Measurements from ENCODE around the gene RHBDL1. TPM values are rescaled to one million over a fixed set of nuclear protein-coding genes. Genes with fewer than 3 reads are reported as not detected.

RHBDL1 gene
- total and polyA plus RNA-seq, 2 donors (not counting 3 experiments of a cell fraction or from before 2014, with no cell fraction given): 1.1 to 1.8 TPM

DNA sequence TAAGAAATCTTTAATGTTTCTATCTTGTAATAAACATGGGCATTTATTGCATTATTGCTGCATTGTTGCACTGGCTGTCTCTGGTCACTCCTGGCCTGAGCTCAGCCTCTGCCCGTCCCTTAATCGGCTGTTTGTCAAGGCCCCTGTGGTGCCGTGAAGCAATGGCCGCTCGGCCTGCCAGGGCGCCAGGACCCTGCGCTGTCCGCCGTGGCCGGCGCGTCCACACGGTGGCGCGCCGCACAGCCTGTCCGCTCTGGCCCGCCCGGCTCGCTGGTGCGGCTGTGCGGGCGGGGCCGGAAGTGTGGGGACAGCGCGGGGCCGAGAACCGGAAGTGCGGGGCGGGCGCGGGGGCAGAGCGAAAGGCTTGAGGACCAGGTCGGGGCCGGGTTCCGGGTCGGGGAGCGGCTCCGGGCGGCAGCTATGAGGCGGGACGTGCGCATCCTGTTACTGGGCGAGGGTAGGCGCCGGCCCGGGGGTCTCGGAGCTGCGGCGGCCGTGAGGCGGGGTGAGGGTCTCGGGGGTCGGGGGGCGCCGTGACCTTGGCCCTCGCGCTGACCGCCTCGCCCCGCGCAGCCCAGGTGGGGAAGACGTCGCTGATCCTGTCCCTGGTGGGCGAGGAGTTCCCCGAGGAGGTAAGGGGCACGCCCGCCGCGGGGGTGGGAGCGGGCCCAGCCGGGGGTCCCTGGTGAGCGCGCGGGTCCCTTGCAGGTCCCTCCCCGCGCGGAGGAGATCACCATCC is 7.5 kb upstream of the RHBDL1 start, which contains the start of gene RHOT2:
Gene RHOT2, plus strand, starts transcription at position 353 of the 739 bp plus-strand sequence. Its CDS starts 68 bp downstream, at position 421.
- dilution Hi-C loops (cut with MboI; ENCODE audit: extremely low pct_ligation_motif_present, low sequenced_read_pairs) (no loop called here), intact Hi-C loops (cut with micrococcal nuclease) (loop anchor here (1.0 kb wide), 2 partner anchors 11 to 79 kb away; no protein-coding TSS in a partner anchor)
- Histone ChIP-seq H4K20me1 (replicated peaks; ENCODE audit: control insufficient read depth, extremely low read depth, insufficient read depth, low read length) (no peaks in the 10 kb centered on the region), H3K4me3 (replicated peaks in 1 of 3; ENCODE audit: insufficient read depth in 1 of 3, low read depth in 1 of 3, low read length in 3 of 3) (peak within 1 kb of the TSS; percentile 65 to 80 (median 79)), H3K27ac (ENCODE audit: insufficient read depth, low read depth, low read length) (peak within 1 kb of the TSS; percentile 48), H3K79me2 (ENCODE audit: control insufficient read depth, insufficient read depth, low read length) (peaks cover 18% of the 10 kb centered on the region), H3K4me1 (ENCODE audit: control insufficient read depth, extremely low read depth, insufficient read depth, low read length) (no peaks in the 10 kb centered on the region), H3K4me2 (ENCODE audit: insufficient read depth, low read length) (peak within 1 kb of the TSS; percentile 59), H2AFZ (ENCODE audit: low read depth, low read length) (peak within 1 kb of the TSS; percentile 79), H3K9me1 (replicated peaks; ENCODE audit: control insufficient read depth, extremely low read depth, insufficient read depth, low read length) (no peaks in the 10 kb centered on the region), H3K9ac (replicated peaks; ENCODE audit: extremely low read depth, insufficient read depth, low read length) (peak within 1 kb of the TSS; percentile 81), H3K36me3 (ENCODE audit: control insufficient read depth in 2 of 2, extremely low read depth in 1 of 2, insufficient read depth in 2 of 2, low read length in 2 of 2) (peaks cover 5 to 29% of the 10 kb centered on the region in 2 experiments), H3K9me3 (replicated peaks; ENCODE audit: control insufficient read depth, insufficient read depth, low read length) (no peaks in the 10 kb centered on the region), H3K27me3 (ENCODE audit: control insufficient read depth in 2 of 2, insufficient read depth in 2 of 2, low read length in 2 of 2) (no peaks in the 10 kb centered on the region)
- POLR2A ChIA-PET: no interaction called here
- DNase-seq (ENCODE audit: low read depth, low spot score): peak; percentile 86
- TF ChIP-seq, protein P1, sequence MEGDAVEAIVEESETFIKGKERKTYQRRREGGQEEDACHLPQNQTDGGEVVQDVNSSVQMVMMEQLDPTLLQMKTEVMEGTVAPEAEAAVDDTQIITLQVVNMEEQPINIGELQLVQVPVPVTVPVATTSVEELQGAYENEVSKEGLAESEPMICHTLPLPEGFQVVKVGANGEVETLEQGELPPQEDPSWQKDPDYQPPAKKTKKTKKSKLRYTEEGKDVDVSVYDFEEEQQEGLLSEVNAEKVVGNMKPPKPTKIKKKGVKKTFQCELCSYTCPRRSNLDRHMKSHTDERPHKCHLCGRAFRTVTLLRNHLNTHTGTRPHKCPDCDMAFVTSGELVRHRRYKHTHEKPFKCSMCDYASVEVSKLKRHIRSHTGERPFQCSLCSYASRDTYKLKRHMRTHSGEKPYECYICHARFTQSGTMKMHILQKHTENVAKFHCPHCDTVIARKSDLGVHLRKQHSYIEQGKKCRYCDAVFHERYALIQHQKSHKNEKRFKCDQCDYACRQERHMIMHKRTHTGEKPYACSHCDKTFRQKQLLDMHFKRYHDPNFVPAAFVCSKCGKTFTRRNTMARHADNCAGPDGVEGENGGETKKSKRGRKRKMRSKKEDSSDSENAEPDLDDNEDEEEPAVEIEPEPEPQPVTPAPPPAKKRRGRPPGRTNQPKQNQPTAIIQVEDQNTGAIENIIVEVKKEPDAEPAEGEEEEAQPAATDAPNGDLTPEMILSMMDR (IDR thresholded peaks at IDR 0.05; ENCODE audit: extremely low read depth in 1 of 2, insufficient read depth in 1 of 2, low read depth in 1 of 2, low read length in 2 of 2): peak; percentile 70 to 96
- TF ChIP-seq, protein P2, sequence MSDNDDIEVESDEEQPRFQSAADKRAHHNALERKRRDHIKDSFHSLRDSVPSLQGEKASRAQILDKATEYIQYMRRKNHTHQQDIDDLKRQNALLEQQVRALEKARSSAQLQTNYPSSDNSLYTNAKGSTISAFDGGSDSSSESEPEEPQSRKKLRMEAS (IDR thresholded peaks at IDR 0.05; ENCODE audit: insufficient read depth, insufficient read length): no peak
- TF ChIP-seq POLR2A (IDR thresholded peaks at IDR 0.05; ENCODE audit: low read depth, low read length) (peak; percentile 79), POLR2AphosphoS5 (IDR thresholded peaks at IDR 0.05; ENCODE audit: insufficient read depth, low read depth, low read length) (peak; percentile 92)
- no TSS peak for BruUV-seq (replicated peaks)
- FAIRE-seq: peak; percentile 79
- CTCF ChIA-PET: interaction anchor here (0.7 to 1.8 kb wide), 5 partner anchors 8 to 89 kb away, joined by 3 to 6 read pairs (median 4); partner anchors contain the start of gene STUB1

All from endothelial cell of umbilical vein (primary cell).